ENCODE measurements around the gene SBF2. TPM values are rescaled to one million over a fixed set of nuclear protein-coding genes. Genes with fewer than 3 reads are reported as not detected.

SBF2 gene
- total and polyA plus RNA-seq, 2 donors (not counting 3 experiments of a cell fraction or from before 2014, with no cell fraction given) = 15.4 to 42.4 TPM

- Histone ChIP-seq H3K4me3 (replicated peaks in 1 of 3; ENCODE audit: insufficient read depth in 1 of 3, low read depth in 1 of 3, low read length in 3 of 3) (no peak overlapping the region), H3K9me1 (replicated peaks; ENCODE audit: control insufficient read depth, extremely low read depth, insufficient read depth, low read length) (no peaks in the 10 kb centered on the region), H3K27ac (ENCODE audit: insufficient read depth, low read depth, low read length) (no peak overlapping the region), H2AFZ (ENCODE audit: low read depth, low read length) (no peak overlapping the region), H4K20me1 (replicated peaks; ENCODE audit: control insufficient read depth, extremely low read depth, insufficient read depth, low read length) (no peaks in the 10 kb centered on the region), H3K4me1 (ENCODE audit: control insufficient read depth, extremely low read depth, insufficient read depth, low read length) (no peaks in the 10 kb centered on the region), H3K36me3 (ENCODE audit: control insufficient read depth in 2 of 2, extremely low read depth in 1 of 2, insufficient read depth in 2 of 2, low read length in 2 of 2) (no peaks in the 10 kb centered on the region), H3K9me3 (replicated peaks; ENCODE audit: control insufficient read depth, insufficient read depth, low read length) (no peaks in the 10 kb centered on the region), H3K27me3 (ENCODE audit: control insufficient read depth in 2 of 2, insufficient read depth in 2 of 2, low read length in 2 of 2) (no peaks in the 10 kb centered on the region), H3K4me2 (ENCODE audit: insufficient read depth, low read length) (no peak overlapping the region), H3K79me2 (ENCODE audit: control insufficient read depth, insufficient read depth, low read length) (peaks cover 42% of the 10 kb centered on the region), H3K9ac (replicated peaks; ENCODE audit: extremely low read depth, insufficient read depth, low read length) (no peak overlapping the region)
- no TSS peak for BruUV-seq (replicated peaks)
- ChIA-PET CTCF (interaction anchor here (0.5 to 1.7 kb wide), 7 partner anchors 9 to 698 kb away, joined by 3 to 9 read pairs (median 3); no protein-coding TSS in a partner anchor), POLR2A (interaction anchor here (0.6 to 0.9 kb wide), 2 partner anchors 80 to 101 kb away, joined by 4 to 5 read pairs; partner anchors contain the start of gene ADM)
- no peak for FAIRE-seq
- intact Hi-C loops (cut with micrococcal nuclease) (loop anchor here (10.0 kb wide), 1 partner anchor 339 kb away; no protein-coding TSS in a partner anchor), dilution Hi-C loops (cut with MboI; ENCODE audit: extremely low pct_ligation_motif_present, low sequenced_read_pairs) (no loop called here)
- no peak for TF ChIP-seq JUN (IDR thresholded peaks at IDR 0.05; ENCODE audit: borderline replicate concordance, insufficient read depth, insufficient read length, low read depth)
- no peak for TF ChIP-seq CTCF (IDR thresholded peaks at IDR 0.05; ENCODE audit: extremely low read depth in 1 of 2, insufficient read depth in 1 of 2, low read depth in 1 of 2, low read length in 2 of 2)
- no peak for TF ChIP-seq POLR2A (IDR thresholded peaks at IDR 0.05; ENCODE audit: low read depth, low read length)
- no peak for TF ChIP-seq MYC (IDR thresholded peaks at IDR 0.05; ENCODE audit: low read depth, low read length)
- TF ChIP-seq EZH2 (IDR thresholded peaks at IDR 0.05; ENCODE audit: borderline replicate concordance, low read depth, low read length, severe bottlenecking) = no peak
- no peak for TF ChIP-seq MAX (IDR thresholded peaks at IDR 0.05; ENCODE audit: insufficient read depth, insufficient read length)
- TF ChIP-seq GATA2 (IDR thresholded peaks at IDR 0.05; ENCODE audit: insufficient read depth, insufficient read length, low read depth, low read length) = no peak
- no peak for TF ChIP-seq FOS (IDR thresholded peaks at IDR 0.05; ENCODE audit: borderline replicate concordance, insufficient read depth, low read length)
- no peak for TF ChIP-seq POLR2AphosphoS5 (IDR thresholded peaks at IDR 0.05; ENCODE audit: insufficient read depth, low read depth, low read length)
- DNase-seq (ENCODE audit: low read depth, low spot score) = no peak
Observed at GRCh38 chr11:10204021-10204420, 90.0 kb downstream of the SBF2 start.
